GM18502 (cell line): ENCODE data around the gene SIGLEC9.

Experiments
- ATAC-seq: cut with Tn5 transposase; IDR thresholded peaks from one replicate; pipeline ENCODE4 v1.9.1; 2021; ENCODE audit warnings: mild to moderate bottlenecking; ENCODE audit not compliant: unreplicated experiment, poor library complexity

The SIGLEC9 gene

DNA sequence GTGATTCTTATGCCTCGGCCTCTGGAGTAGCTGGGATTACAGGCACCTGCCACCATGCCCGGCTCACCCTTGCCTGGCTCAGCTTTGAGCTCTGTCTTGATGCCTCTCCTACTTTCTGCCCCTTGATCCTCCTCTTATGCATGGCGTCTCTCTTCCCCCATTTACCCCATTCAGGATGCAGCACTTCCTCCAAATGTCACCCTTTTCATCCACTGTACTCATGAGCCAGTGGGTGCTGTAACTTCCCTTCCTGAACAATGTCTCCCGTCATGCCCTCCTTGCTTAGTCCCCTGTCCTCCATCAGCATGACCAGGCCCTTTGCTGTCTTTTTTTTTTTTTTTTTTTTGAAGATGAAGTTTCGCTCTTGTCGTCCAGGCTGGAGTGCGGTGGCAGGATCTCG, 3.4 kb upstream of the SIGLEC9 start:
- ATAC-seq = no peak

DNA sequence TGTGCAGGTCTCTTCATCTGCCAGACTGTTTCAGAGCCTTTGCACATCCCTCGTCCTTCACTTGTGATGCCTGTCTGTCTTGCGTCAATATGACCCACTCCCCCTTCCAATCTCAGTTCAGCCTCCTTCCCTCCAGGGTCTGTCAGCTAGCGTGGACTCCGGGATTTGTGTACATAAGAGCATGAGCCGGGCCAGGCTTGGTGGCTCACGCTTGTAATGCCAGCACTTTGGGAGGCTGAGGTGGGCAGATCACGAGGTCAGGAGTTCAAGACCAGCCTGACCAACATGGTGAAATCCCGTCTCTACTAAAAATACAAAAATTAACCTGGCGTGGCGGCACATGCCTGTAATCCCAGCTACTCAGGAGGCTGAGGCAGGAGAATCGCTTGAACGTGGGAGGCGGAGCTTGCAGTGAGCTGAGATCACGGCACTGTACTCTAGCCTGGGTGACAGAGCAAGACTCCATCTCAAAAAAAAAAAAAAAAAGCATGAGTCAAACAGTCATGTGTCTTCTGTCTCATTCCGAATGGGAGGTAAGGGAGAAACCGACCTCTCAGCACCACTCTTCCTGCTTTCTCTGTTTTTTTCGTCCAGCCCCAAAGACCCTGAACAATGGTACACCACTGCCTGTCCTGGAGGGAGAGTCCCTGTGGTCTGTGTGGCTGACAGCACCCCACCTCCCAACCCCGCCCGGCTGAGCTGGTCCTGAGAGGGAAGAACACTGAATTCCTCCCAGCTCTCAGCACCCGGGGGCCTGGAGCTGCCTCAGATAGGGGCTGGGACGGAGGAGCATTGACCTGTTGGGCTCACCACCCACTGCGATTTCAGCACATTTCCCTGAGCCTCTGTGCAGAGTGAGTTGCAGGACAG, 2.4 kb upstream of the SIGLEC9 start:
- ATAC-seq = no peak

DNA sequence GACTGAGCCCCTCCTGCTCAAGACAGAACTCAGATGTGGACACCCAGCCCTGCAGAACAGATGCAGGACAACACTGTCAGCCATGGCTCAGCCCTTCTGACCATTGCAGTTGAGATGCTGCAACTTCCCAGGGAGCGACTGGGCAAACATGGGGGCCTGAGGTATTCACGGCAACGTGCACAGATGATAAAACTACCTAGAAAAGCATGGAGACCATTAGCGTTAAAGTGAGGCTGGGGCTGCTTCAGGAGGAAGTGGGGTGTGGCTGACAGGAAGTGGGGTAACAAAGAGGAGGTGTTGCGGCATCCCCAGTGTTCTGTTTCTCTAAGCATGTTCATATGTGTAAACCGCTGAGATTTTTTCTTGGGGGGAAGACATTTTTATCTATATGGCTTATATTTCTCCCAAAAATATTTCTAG, 1.3 kb upstream of the SIGLEC9 start:
- no peak for ATAC-seq

DNA sequence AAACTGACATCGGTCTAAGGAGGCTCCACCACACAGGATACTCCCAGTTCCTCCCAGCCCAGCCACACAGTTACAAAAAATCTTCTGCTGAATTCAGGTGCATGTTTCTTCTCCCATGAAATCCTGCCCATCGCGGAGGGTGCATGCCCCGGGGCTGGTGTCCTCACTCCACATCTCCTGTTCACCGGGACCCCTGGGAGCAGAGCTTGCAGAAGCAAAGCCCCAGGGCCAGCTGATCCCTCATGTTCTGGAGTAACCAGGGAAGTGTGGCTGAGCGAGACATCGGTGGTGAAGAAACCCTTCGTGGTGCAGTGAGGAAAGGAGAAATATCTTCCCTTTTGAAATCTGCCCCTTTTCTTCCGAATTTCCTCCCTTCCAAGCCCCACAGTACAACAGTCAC, 904 bp upstream of the SIGLEC9 start:
- ATAC-seq = no peak

DNA sequence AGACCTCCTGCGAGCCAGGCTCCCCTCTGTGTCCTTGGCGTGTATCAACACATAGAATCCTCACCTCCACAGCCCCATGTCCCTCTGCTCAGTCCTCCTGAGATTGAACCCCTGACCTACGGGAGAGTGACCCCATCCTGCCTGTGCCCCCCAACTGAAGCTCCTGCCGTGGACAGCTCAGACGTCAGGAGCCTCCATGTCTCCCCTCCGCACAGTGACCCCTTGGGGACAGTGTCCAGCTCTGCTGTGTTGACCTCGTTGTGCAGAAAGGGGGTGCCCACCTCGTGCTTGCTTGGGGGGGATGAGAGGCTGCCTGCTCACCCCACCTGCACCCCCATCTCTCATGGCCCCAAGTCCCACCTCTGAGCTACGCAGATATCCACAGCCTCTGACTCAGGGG, 490 bp upstream of the SIGLEC9 start:
- no peak for ATAC-seq

DNA sequence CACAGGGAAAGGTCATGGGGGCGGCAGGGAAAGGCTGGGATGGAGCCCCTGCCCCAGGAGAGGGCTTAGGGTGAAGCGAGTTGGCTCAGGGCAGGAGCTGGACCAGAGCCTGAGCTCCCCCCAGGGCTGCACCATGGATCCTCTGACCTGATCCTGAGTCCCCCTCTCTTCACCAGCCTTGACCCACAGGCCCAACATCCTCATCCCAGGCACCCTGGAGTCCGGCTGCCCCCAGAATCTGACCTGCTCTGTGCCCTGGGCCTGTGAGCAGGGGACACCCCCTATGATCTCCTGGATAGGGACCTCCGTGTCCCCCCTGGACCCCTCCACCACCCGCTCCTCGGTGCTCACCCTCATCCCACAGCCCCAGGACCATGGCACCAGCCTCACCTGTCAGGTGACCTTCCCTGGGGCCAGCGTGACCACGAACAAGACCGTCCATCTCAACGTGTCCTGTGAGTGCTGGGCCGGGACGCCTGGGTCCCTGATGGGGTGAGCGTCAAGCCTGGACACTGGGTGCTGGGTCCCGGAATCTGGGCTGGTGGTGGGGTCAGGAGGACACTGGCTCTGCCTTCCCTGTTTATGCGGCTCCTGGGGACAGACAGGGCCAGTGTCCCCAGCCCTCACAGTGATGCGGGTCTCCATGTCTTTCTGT, 842 bp downstream of the SIGLEC9 start:
- no peak for ATAC-seq

DNA sequence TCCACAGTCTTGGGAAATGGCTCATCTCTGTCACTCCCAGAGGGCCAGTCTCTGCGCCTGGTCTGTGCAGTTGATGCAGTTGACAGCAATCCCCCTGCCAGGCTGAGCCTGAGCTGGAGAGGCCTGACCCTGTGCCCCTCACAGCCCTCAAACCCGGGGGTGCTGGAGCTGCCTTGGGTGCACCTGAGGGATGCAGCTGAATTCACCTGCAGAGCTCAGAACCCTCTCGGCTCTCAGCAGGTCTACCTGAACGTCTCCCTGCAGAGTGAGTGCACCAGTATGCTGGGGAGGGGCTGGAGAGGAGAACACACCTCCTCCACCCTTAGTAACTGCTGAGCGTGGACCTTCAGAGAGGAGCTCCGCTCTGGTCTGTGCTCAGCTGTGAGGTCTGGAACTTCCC, 2.3 kb downstream of the SIGLEC9 start:
- ATAC-seq = no peak

DNA sequence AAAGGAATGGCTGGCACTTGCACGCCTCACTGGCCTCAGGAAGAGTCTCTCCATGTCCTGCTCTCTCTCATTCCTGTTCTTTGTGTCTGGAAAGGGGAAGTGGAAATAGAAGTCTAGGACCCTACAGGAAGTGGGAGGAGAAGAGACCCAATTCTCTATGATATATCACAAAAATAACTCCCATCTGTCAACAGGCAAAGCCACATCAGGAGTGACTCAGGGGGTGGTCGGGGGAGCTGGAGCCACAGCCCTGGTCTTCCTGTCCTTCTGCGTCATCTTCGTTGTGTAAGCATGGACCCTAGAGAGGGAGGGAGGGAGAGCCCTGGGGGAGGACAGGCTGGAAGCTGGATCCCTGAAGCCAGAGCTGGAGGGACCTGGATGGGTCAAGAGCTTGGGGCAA, 3.0 kb downstream of the SIGLEC9 start:
- no peak for ATAC-seq

DNA sequence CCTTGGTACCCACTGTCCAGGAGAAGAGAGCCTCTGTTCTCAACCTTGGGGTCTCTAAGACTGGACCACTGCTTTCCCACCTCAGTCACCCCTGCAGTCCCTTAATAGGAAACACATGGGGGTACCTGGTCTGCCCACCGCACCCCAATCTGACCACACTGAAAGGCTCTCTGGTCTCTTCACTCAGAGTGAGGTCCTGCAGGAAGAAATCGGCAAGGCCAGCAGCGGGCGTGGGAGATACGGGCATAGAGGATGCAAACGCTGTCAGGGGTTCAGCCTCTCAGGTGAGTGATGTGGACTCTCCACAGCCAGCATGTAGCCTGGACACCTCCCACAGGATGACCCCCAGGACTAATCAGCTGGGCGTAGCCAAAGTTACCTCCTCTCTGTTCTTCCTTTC, 3.5 kb downstream of the SIGLEC9 start:
- no peak for ATAC-seq

DNA sequence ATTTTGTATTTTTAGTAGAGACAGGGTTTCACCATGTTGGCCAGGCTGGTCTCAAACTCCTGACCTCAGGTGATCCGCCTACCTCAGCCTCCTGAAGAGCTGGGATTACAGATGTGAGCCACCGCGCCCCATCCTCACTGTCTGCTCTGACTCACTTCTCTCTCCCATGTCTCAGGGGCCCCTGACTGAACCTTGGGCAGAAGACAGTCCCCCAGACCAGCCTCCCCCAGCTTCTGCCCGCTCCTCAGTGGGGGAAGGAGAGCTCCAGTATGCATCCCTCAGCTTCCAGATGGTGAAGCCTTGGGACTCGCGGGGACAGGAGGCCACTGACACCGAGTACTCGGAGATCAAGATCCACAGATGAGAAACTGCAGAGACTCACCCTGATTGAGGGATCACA, 5.0 kb downstream of the SIGLEC9 start:
- no peak for ATAC-seq

DNA sequence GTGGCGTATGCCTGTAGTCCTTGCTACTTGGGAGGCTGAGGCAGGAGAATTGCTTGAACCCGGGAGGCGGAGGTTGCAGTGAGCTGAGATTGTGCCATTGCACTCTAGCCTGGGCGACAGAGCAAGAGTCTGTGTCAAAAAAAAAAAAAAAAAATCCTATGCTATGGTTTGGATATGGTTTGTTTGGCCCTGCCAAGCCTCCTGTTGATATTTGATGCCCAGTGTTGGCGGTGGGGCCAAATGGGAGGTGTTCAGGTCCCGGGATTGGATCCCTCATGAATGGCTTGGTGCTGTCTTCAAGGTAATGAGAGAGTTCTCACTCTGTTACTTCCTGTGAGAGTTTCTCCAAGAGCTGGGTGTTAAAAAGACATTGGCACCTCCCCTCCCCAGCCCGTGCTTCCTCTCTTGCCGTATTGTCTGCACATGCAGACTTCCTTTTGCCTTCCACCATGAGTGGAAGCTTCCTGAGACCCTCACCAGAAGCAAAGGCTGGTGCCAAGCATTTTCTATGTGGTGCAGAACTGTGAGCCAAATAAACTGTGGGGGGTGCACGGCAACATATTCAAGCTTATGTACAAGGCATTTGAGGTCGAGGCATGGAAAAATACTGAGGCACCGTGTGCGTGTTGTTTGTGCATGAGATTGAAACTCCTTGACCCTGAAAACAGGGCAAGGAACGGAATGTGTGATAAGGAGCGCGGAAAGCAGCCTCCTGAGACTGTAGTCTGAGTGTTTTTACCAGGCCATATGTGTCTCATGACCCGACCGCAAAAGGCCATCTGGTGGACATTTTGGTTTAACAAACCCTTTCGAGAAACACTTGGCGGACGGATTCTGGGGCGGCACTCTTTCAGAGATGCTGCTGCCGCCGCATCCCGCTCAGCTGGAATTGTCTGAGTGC, 7.3 kb downstream of the SIGLEC9 start:
- no peak for ATAC-seq

DNA sequence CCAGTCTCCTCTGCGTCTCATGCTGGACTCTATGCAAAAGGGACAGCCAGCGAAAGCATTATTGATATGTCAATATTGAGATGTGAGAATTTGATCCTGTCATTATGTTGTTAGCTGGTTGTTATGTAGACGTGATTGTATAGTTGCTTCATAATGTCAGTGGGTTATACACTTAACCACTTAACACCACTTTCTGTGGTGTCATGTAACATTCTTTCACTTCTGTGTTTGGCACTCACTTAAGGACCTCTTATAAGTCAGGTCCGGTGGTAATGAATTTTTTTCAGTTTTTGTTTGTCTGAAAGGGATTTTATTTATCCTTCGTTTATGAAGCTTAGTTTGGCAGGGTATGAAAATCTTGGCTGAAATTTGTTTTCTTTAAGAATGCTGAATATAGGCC, 10.3 kb downstream of the SIGLEC9 start:
- ATAC-seq = no peak

DNA sequence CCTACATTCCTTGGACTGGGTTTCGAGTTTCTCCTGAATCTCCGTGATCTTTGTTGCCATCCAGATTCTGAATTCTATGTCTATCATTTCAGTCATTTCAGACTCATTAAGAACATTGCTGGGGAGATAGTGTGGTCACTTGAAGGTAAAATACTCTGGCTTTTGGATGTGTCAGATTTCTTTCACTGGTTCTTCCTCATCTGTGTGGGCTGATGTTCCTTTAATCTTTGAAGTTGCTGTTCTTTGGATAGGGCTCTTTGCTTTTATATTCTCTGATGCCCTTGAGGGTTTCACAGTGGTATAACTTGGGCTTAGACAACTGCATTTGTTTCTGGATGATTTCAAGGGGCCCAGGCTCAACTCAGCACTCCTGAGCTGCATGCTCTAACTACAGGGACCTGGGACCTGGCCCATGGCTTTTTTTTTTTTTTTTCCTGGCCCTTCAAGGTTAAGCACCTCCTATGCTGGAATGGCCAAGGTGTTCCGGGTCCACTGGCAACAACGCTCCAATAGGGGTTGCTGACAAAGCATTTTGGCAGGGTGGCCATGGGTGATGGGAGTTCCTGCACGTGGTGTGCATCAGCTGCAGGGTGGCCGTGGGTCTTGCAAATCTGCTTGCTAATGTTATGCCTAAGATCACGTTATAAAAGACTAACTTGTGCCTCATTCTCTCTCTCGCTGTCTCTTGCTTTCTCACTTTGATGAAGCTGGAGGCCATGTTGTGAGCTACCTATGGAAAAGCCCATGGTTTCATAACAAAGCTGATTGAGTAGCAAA, 11.5 kb downstream of the SIGLEC9 start:
- no peak for ATAC-seq

DNA sequence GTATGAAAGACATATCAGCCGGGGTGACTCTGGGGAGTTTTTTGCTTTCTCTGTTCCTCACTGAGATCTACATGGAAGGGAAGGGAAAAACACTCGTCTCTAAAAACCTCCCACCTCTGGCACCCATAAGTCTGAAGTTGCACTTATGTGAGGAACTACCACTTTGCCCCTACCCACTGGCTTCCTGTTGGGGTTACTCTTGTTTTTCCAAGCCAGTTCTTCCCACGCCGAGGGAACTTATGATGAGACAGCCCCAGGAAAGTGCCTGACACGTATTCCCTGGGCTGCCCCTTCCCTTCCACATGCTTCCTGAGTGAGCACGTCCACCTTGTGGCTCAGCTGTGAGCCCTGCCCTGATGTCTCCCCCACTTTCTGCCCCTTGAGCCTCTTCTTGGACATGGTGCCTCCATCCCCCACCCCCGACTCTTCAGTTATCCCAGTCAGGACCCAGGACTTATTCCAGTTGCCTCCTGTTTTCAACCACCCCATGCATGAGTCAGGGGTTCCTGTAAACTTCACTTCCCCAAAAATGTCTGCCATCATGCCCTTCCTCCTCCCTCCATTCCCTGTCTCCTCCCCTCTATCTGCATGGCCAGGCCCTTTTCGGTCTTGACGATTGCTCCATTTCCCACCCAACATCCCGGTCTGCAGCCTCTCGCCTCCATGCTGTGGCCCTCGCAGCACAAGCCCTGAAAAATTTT, 12.3 kb downstream of the SIGLEC9 start:
- ATAC-seq = no peak

DNA sequence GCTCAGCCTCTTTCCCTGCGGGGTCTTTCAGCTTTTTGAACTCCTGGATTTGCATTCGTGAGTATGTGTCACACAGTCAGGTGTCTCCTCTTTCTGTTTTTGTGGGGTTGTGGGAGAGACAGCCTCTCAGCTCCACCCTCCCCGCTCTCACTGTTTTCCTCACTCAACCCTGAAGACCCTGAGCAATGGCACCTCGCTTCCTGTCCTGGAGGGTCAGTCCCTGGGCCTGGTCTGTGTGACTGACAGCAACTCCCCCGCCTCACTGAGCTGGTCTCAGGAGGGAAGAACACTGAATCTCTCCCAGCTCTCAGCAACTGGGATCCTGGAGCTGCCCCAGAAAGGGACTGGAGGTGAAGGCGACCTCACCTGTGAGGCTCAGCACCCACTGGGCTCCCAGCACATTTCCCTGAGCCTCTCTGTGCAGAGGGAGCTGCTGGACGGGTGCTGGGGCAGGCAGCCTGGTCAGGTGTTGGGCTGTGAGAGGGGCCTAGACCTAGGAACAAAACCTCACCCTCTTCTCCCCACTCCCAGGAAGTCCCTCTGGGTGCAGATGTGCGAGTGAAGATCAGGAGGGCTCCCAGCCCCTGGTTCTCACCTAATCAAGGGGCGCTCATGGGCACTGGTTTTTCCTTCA, 13.2 kb downstream of the SIGLEC9 start:
- no peak for ATAC-seq

DNA sequence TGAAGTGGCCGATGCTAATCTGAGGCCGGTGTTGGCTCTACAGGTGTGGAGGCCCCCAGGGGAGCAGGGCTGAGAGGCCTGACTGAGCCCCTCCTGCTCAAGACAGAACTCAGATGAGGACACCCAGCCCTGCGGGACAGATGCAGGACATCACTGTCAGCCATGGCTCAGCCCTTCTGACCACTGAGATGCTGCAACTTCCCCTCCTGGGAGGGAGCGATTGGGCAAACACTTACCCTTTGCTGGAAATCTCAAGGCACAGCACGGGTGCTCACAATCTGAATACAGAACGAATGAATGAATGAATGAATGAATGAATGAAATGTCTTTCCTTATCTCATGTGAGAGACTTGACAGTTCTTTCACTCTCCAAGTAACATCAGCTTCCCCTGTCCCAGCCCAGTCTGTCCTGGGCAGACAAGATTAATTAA, 13.9 kb downstream of the SIGLEC9 start:
- ATAC-seq = no peak

DNA sequence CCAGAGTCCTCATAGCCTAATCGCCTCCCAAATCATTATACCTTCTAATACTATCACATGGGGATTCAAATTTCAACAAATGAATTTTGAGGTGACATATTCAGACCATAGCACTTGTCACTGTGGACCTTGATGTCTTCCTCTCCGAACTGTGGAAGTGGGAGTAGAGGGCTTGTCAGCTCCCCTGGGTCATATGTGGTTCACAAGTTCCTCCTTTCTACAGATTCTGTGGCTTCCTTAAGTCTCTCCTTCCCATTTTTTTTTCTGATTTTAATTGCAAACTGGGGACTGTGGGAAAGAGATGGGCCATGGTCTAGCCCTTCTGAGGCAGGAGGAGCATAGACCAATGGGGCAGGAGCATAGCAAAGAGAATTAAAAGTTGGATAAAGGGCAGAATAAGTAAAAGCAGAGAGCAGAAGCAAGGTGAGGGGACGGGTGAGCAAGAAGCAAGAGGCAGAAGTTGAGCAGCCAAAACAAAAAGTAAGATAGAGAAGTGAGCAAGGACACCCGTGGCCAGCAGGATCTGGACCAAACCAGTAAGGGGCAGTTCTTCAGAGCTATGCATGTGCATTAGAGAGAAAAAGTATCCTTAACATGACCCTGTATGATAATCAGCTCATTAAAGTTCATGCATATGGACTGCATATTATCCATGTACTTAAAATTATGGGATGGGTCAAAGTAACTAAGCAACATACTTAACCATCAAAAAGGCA, 14.8 kb downstream of the SIGLEC9 start:
- no peak for ATAC-seq

DNA sequence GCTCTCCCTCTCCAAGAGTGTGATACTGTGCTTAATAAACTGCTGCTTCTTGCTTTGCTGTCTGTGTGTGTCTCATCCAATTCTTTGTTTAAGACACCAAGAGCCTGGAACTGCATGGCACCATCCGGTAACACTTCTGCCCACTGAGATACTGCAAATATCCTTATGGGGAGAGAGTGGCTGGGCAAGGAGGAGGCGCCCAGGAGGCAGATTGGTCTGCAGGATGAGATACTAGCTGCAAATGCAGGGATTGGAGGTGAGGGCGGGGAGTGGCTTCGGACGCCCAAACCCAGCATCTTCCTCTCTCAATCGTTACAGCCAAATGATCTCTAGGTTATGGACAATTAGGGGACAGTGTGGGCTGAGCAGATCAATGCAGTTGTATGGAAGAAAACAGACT, 15.7 kb downstream of the SIGLEC9 start:
- ATAC-seq = no peak
